Embryonic facial prominence (tissue), 1 donor: ENCODE results near the gene TRIM65.

Experiments
- DNase-seq: peaks from one replicate; pipeline ENCODE4 v3.0.0-alpha.2; 2016; ENCODE audit errors: extremely low spot score

Gene TRIM65

GRCh38 chr17:75917917-75918445 lies 21.2 kb upstream of the TRIM65 start:
- DNase-seq, result no peak

GRCh38 chr17:75917141-75917916 lies 20.6 kb upstream of the TRIM65 start:
- DNase-seq, result no peak

GRCh38 chr17:75915268-75915667 lies 18.5 kb upstream of the TRIM65 start:
- DNase-seq, result no peak

GRCh38 chr17:75914643-75915267 lies 18.0 kb upstream of the TRIM65 start:
- no peak for DNase-seq

DNA sequence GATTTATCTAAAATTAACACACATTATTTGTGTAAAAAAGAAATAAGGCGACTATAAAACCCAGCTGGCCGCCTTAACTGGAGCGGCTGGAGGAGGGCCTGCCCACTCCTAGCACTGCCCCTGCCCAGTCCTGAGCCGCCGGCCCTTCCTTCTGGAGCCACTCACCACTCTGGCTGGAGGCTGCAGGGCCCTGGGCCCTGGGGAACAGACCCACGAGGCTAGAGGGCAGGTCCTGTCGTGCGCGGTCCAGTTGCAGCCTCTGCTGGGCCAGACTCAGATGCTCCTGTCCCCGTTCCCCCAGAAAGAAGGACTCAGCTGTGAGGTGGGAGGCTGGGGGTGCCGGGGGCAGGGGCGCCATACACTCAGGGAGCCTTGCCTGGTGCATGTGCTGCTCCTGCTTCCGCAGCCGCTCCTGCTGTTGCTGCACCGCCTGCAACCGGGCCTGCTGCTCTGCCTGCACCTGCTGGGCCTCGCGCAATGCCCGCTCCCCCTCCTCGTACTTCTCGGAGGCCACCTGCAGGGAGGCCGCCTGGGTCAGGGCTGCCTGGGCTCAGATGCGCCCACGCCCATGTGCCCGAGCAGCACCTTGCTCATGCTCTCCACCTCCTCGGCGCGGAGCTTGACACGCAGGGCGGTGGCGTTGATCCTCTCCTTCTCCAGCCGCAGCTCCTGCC lies 16.9 kb upstream of the TRIM65 start:
- no peak for DNase-seq

DNA sequence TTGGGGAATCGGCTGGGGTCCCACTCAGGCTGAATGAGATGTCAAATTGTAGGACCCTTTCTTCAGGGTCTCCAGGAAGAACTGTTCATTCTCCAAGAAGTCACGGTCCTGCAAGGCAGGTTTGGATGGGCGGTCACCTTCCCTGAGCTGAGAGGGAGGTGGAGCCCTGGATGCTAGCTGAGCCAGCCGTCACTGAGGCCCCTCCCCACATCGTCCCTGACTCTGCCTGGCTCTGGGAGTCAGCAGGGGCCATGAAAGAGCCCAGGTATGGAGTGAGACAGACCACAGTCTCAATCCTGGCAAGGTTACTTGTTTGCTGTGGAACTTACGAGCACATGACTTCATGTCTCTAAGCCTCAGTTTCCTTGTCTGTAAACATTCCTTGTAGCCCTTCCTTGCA lies 13.9 kb upstream of the TRIM65 start:
- DNase-seq, result no peak

DNA sequence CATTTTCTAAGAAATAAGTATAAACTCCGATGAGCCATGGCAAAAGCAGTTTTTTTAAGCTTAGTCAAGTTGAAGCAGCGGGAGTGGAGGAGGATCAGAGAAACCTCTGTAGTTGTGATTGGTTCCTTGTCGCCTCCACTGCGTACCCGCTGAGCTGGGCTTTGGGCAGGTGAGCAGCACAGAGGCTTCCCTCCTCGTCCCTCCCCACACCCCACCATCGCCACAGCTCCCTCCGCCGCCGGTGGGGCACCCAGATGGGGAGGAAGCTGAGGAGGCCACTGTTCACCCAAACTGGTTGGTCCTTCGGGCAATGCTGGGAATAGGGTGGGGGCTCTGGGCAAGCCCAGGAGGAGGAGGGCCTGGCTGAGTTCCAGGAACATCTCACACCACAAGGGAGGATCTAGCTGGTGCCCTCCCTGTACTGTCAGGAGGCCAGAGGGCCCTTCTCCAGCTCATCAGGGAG lies 13.1 kb upstream of the TRIM65 start:
- DNase-seq, result no peak

DNA sequence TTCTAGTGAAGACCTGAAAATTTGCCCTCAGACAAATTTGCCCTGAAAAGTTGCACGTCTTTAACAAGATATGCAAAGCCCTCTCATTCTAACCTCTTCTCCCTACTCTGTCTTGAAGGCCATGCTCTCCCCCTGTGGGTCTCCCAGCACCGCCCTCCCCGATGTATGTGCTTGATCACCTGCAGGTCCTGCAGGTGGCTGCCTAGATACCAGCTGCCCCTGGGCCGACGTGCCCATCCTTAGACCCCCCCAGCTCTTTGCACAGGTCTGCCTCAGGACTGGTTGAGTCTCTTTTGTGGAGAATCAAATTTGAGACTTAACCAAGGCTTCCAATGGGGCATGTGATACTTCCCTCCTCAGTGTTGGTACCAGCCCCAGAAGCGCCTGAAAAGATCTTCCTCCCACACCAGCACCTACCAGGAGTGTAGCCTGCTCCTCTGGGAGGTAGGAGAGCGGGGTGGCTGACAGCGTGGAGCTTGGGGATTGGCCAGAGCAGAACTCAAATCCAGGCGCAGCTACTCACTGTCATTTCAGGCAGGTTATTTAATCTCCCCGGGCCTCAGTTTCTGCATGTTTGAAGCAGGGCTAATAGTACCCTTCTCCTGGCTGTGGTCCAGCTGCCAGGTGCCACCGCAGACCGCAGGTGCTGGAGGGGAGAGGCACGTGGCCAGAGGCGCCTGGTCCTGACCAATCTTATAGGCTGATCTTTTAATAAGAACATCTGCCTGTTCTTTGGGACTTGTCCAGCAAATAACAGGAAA lies 12.5 kb upstream of the TRIM65 start:
- DNase-seq, result no peak

DNA sequence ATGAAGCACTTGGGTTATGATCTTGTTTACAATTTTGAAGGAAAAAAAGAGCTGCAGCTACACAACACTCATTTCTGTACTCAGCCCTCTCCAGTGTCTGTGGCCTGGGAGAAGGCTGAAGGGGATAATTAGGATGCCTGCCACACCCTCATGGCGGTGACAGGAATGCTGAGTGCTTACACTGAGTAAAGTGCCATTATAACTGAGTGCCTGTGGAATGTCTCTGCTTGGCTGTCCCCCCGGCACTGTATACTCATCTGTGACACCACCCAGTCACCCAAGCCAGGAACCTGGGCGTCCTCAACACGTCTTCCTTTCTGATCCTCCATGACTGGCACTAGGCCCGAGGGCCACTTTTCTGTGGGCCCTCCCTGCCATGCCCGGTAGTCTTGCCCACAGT lies 11.4 kb upstream of the TRIM65 start:
- DNase-seq, result peak; percentile 16

DNA sequence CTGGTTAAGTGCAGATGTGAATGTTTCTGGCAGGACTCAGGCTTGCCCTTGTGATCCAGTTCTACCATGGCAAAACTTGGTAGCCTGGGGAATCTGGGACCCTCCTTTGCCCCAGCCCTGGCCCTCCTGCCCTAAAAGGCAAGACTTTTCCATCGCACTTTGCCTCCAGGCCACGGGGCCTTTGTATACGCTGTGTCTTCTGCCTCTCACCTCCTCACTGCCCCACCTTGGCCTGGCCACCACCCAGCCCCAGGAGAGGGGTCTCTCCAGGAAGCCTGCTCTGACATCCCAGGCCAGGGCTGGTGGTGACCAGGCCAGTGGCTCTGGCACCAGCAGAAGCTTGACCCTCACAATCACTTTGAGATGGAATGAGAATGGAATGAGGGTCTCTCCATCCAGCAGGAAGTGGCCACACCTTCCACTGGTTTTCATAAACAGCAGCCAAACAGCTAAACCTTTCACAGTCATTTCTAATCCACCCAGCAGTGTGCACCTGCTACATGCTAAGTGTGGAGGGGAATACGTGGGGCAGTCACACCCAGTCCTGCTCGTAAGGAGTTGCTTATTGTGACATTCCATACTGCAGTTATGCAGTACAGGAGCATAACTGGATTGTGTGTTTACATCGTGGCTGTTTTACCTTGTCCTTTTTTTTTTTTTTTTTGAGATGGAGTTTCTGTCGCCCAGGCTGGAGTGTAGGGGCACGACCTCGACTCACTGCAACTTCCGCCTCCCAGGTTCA lies 9.6 kb upstream of the TRIM65 start:
- DNase-seq, result no peak

DNA sequence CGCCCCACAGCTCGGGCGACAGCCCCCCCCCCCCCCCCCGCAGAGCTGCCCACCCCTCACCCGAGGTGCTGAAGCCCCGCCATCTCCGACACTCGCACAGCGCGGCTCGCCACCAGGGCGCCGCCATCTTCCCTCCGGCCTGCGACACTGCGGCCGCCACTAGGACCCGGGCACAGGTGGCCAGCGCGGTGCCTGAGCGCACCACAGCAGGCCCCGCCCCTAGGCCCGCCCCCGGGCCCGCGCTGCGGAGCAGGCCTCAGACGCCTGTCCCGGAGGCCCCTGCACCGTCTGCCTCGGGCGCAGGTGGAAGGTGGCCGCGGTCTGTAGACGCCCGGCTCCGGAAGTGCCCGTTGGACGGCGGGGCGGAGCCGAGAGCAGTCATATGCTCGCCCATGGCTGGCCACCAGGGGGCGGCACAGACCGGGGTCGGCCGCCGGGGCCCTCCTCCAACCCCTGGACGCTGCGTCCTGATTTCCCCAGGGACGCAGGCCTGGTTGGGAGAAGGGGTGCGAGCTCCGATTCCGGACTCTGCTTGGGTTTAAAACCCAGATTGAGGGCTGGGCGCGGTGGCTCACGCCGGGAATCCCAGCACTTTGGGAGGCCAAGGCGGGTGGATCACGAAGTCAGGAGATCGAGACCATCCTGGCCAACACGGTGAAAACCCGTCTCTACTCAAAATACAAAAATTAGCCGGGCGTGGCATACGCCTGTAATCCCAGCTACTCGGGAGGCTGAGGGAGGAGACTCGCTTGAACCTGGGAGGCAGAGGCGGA lies 8.2 kb upstream of the TRIM65 start, which contains the start of gene MRPL38:
MRPL38 (minus strand) TSS at position 136 of the 773 bp plus-strand sequence; CDS start at position 127, 9 bp downstream.
- DNase-seq, result peak; percentile 78

- no peak for DNase-seq
Measured at GRCh38 chr17:75902406-75902805, 5.7 kb upstream of the TRIM65 start.

- no peak for DNase-seq
Measured at GRCh38 chr17:75901727-75902126, 5.0 kb upstream of the TRIM65 start.

GRCh38 chr17:75900691-75901533 lies 4.2 kb upstream of the TRIM65 start:
- DNase-seq, result no peak

- no peak for DNase-seq
Measured at GRCh38 chr17:75899767-75900468, 3.2 kb upstream of the TRIM65 start.

DNA sequence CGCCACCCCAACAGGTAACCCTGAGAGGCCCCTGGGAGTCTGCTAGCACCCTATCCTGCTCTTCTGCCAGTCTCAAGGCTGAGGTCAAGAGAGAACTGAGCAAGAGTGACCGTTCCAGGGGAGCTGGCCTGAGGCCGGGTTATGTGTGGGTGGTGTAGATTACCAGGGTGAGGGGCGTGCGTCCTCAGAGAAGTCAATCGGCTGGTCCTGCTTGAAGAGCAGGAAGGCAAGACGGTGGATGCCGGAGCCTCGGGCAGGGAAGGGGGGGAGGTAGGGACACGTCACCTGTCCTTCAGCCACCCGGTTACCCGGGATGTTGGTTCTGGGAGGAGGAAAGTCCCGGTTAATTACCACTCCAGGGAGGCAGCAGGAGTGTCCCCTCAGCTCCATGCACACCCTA lies 2.6 kb upstream of the TRIM65 start:
- DNase-seq, result no peak

- no peak for DNase-seq
Measured at GRCh38 chr17:75898791-75899190, 2.0 kb upstream of the TRIM65 start.

- DNase-seq, result no peak
Measured at GRCh38 chr17:75898065-75898464, 1.3 kb upstream of the TRIM65 start.
